IMR-90 (cell line): ENCODE data around the gene SLC6A7. TPM values are rescaled to one million over a fixed set of nuclear protein-coding genes. Genes with fewer than 3 reads are reported as not detected.

ENCODE experiments used
- ATAC-seq: fragments of 200-7000 bp; cut with Tn5 transposase; 2 replicates; pipeline ENCODE4 v1.9.1; 2020; ENCODE audit warnings: low read depth, mild to moderate bottlenecking, moderate library complexity
- BruUV-seq: library from RNA; stranded (reverse); fragments of 400-500 nt; replicated peaks from 2 replicates; lab custom pipeline; 2021; lab: Mats Ljungman, UMichigan
- CTCF ChIA-PET: fragments of 300-600 bp; formaldehyde crosslinking; extraction: SDS; loops from one replicate; lab custom pipeline; 2021; ENCODE audit warnings: antibody characterized with exemption; lab: Yijun Ruan, JAX
- POLR2A ChIA-PET: fragments of 300-600 bp; sonication (Branson Sonifier 250); formaldehyde crosslinking; loops from one replicate; lab custom pipeline; 2022; ENCODE audit warnings: antibody characterized with exemption; ENCODE audit not compliant: unreplicated experiment; lab: Charles Lee
- DNase-seq: peaks from one replicate; pipeline ENCODE4 v3.0.0; 2013
- H2AFZ ChIP-seq: replicated peaks from 2 replicates; pipeline ENCODE3; 2013; ENCODE audit warnings: low read length, mild to moderate bottlenecking; ENCODE audit not compliant: poor library complexity
- H2AK5ac ChIP-seq: 2 replicates; pipeline ENCODE4 v1.6.1; 2013; ENCODE audit warnings: low read depth, low read length, inconsistent platforms
- H2AK9ac ChIP-seq: replicated peaks from 2 replicates; pipeline ENCODE3; 2013; ENCODE audit warnings: mild to moderate bottlenecking, low read depth, low read length, moderate library complexity; ENCODE audit not compliant: poor library complexity
- H2BK120ac ChIP-seq: 2 replicates; pipeline ENCODE4 v1.6.1; 2013; ENCODE audit warnings: low read depth, low read length, inconsistent platforms
- H2BK15ac ChIP-seq: 3 replicates; pipeline ENCODE4 v1.6.1; 2013; ENCODE audit warnings: low read depth, low read length, inconsistent platforms
- H2BK20ac ChIP-seq: 2 replicates; pipeline ENCODE4 v1.6.1; 2013; ENCODE audit warnings: low read depth, mild to moderate bottlenecking, inconsistent platforms, low read length, moderate library complexity
- H2BK5ac ChIP-seq: 2 replicates; pipeline ENCODE4 v1.6.1; 2013; ENCODE audit warnings: mild to moderate bottlenecking, low read depth, low read length, inconsistent platforms; ENCODE audit not compliant: poor library complexity, severe bottlenecking
- H3K14ac ChIP-seq: replicated peaks from 2 replicates; pipeline ENCODE4 v1.6.1; 2013; ENCODE audit warnings: low read depth, low read length, inconsistent platforms
- H3K18ac ChIP-seq: 2 replicates; pipeline ENCODE4 v1.6.1; 2013; ENCODE audit warnings: low read depth, low read length, control low read depth
- H3K23ac ChIP-seq: 2 replicates; pipeline ENCODE4 v1.6.1; 2013; ENCODE audit warnings: low read depth, low read length, inconsistent platforms
- H3K27ac ChIP-seq: 2 replicates; pipeline ENCODE4 v1.5.1; 2013; ENCODE audit warnings: mild to moderate bottlenecking, control low read depth, low read length; ENCODE audit not compliant: insufficient read depth
- H3K27me3 ChIP-seq: 2 replicates; pipeline ENCODE4 v1.6.1; 2013; ENCODE audit warnings: low read length; ENCODE audit not compliant: control insufficient read depth, insufficient read depth
- H3K36me3 ChIP-seq: 2 replicates; pipeline ENCODE4 v1.6.1; 2013; ENCODE audit warnings: low read length, mixed read lengths; ENCODE audit not compliant: control insufficient read depth, insufficient read depth
- H3K4ac ChIP-seq: 2 replicates; pipeline ENCODE4 v1.6.1; 2013; ENCODE audit warnings: low read depth, low read length, inconsistent platforms
- H3K4me1 ChIP-seq: 2 replicates; pipeline ENCODE4 v1.6.1; 2013; ENCODE audit warnings: low read length, mixed read lengths; ENCODE audit not compliant: control insufficient read depth, insufficient read depth
- H3K4me2 ChIP-seq: 2 replicates; pipeline ENCODE4 v1.6.1; 2013; ENCODE audit warnings: low read depth, mild to moderate bottlenecking, control low read depth, low read length, moderate library complexity
- H3K4me3 ChIP-seq: 2 replicates; pipeline ENCODE4 v1.5.1; 2013; ENCODE audit warnings: low read depth, mild to moderate bottlenecking, control low read depth, low read length, moderate library complexity; ENCODE audit not compliant: insufficient read depth
- H3K56ac ChIP-seq: 2 replicates; pipeline ENCODE4 v1.6.1; 2013; ENCODE audit warnings: low read length, inconsistent platforms; ENCODE audit not compliant: insufficient read depth; ENCODE audit errors: extremely low read depth
- H3K79me1 ChIP-seq, 2 experiments: 2 replicates each; pipeline ENCODE4 v1.6.1; 2013; ENCODE audit warnings: low read length in 2 of 2, inconsistent platforms in 1 of 2, low read depth in 1 of 2
- H3K9ac ChIP-seq: 2 replicates; pipeline ENCODE4 v1.6.1; 2013; ENCODE audit warnings: low read depth, low read length, control low read depth
- H3K9me1 ChIP-seq: 2 replicates; pipeline ENCODE4 v1.6.1; 2013; ENCODE audit warnings: low read length, inconsistent platforms; ENCODE audit not compliant: insufficient read depth
- H3K9me3 ChIP-seq: 2 replicates; pipeline ENCODE4 v1.6.1; 2013; ENCODE audit warnings: low read length; ENCODE audit not compliant: control insufficient read depth, insufficient read depth
- H4K20me1 ChIP-seq: 2 replicates; pipeline ENCODE4 v1.6.1; 2013; ENCODE audit warnings: low read length, inconsistent platforms; ENCODE audit not compliant: insufficient read depth
- H4K5ac ChIP-seq: 2 replicates; pipeline ENCODE4 v1.6.1; 2013; ENCODE audit warnings: mild to moderate bottlenecking, low read depth, low read length, control low read depth
- H4K8ac ChIP-seq, 2 experiments: 2 replicates each; pipeline ENCODE4 v1.6.1; 2013; ENCODE audit warnings: low read depth in 2 of 2, low read length in 2 of 2, control low read depth in 1 of 2, inconsistent platforms in 1 of 2
- H4K91ac ChIP-seq: 2 replicates; pipeline ENCODE4 v1.6.1; 2013; ENCODE audit warnings: low read depth, low read length, inconsistent platforms; ENCODE audit not compliant: insufficient read depth
- BHLHE40 ChIP-seq: fragments of 150-350 bp; IDR thresholded peaks from 2 replicates; pipeline ENCODE4 v1.6.1; 2016; ENCODE audit warnings: mild to moderate bottlenecking, low read depth, low read length
- CEBPB ChIP-seq: IDR thresholded peaks from 2 replicates; pipeline ENCODE4 v1.6.1; 2012; ENCODE audit warnings: low read depth, low read length, improper control_type of control experiment
- CHD1 ChIP-seq: IDR thresholded peaks from 2 replicates; pipeline ENCODE4 v1.6.1; 2012; ENCODE audit warnings: low read depth, low read length, improper control_type of control experiment
- CTCF ChIP-seq: conservative IDR thresholded peaks from 2 replicates; pipeline ENCODE4 v1.5.1; 2012; ENCODE audit warnings: mild to moderate bottlenecking, low read depth, low read length, improper control_type of control experiment
- FOS ChIP-seq: fragments of 150-350 bp; IDR thresholded peaks from 2 replicates; pipeline ENCODE4 v1.6.1; 2016; ENCODE audit warnings: low read depth, low read length
- MAFK ChIP-seq: IDR thresholded peaks from 2 replicates; pipeline ENCODE4 v1.6.1; 2012; ENCODE audit warnings: low read depth, low read length, improper control_type of control experiment
- MAZ ChIP-seq: IDR thresholded peaks from 2 replicates; pipeline ENCODE4 v1.6.1; 2012; ENCODE audit warnings: low read depth, mild to moderate bottlenecking, low read length, improper control_type of control experiment, moderate library complexity, borderline replicate concordance
- MXI1 ChIP-seq: IDR thresholded peaks from 2 replicates; pipeline ENCODE4 v1.6.1; 2012; ENCODE audit warnings: low read depth, mild to moderate bottlenecking, low read length, moderate library complexity, borderline replicate concordance
- NFE2L2 ChIP-seq: fragments of 150-350 bp; IDR thresholded peaks from 2 replicates; pipeline ENCODE4 v1.6.1; 2016; ENCODE audit warnings: low read depth, mild to moderate bottlenecking, low read length
- POLR2A ChIP-seq: IDR thresholded peaks from 2 replicates; pipeline ENCODE4 v1.6.1; 2012; ENCODE audit warnings: mild to moderate bottlenecking, low read depth, low read length
- RAD21 ChIP-seq: IDR thresholded peaks from 2 replicates; pipeline ENCODE4 v1.6.1; 2012; ENCODE audit warnings: low read length, improper control_type of control experiment
- RCOR1 ChIP-seq: IDR thresholded peaks from 2 replicates; pipeline ENCODE4 v1.6.1; 2012; ENCODE audit warnings: mild to moderate bottlenecking, low read length, improper control_type of control experiment; ENCODE audit not compliant: insufficient replicate concordance
- RFX5 ChIP-seq: IDR thresholded peaks from 2 replicates; pipeline ENCODE4 v1.8.0; 2012; ENCODE audit warnings: low read depth, mild to moderate bottlenecking, low read length, moderate library complexity
- SMC3 ChIP-seq: fragments of 150-350 bp; IDR thresholded peaks from 2 replicates; pipeline ENCODE4 v1.6.1; 2016; ENCODE audit warnings: low read depth, mild to moderate bottlenecking, antibody characterized with exemption, low read length, moderate library complexity
- WGBS, 2 experiments: methylation state at CpG; one replicate each; pipeline versions ENCODE4 v1.1.5 to v1.1.7; 2013; ENCODE audit warnings: missing lambda C conversion rate in 2 of 2; ENCODE audit not compliant: insufficient read length in 1 of 2; ENCODE audit errors: extremely low coverage in 2 of 2; 5-methylcytosine and 5-hydroxymethylcytosine counted together
- dilution Hi-C: fragments of 300-500 bp; cut with HindIII; formaldehyde crosslinking; loops from one replicate; pipeline ENCODE4 v1.14.3; 2018; ENCODE audit warnings: low sequenced_read_pairs; ENCODE audit not compliant: unreplicated experiment
- in situ Hi-C: fragments of 300-500 bp; cut with MboI; formaldehyde crosslinking; loops from 3 replicates; pipeline ENCODE4 v1.14.3; 2019; ENCODE audit warnings: low sequenced_read_pairs, inconsistent platforms, mixed read lengths
- intact Hi-C: fragments of 100-400 bp; cut with micrococcal nuclease; formaldehyde crosslinking; loops from 2 replicates; pipeline ENCODE4 v1.10.0; 2022
- polyA plus RNA-seq, 3 experiments: library from polyadenylated mRNA; depleted of rRNA; stranded (reverse); fragments of >200 nt; gene quantifications; 2 replicates each; pipeline ENCODE4 v1.2.3, GENCODE V29; 2012; ENCODE audit warnings: low replicate concordance in 1 of 3
- total RNA-seq: library from RNA; depleted of rRNA; stranded (reverse); fragments of >200 nt; gene quantifications from 2 replicates; pipeline ENCODE4 v1.2.3, GENCODE V29; 2012
- TF ChIP-seq, protein P1 (sequence below): fragments of 150-350 bp; IDR thresholded peaks from 2 replicates; pipeline ENCODE4 v1.6.1; 2017; ENCODE audit warnings: mild to moderate bottlenecking, antibody characterized with exemption, low read length, low read depth
- TF ChIP-seq, protein P2 (sequence below): fragments of 150-350 bp; IDR thresholded peaks from 2 replicates; pipeline ENCODE4 v1.6.1; 2016; ENCODE audit warnings: low read depth, mild to moderate bottlenecking, low read length, moderate library complexity, borderline replicate concordance

SLC6A7 gene
- total and polyA plus RNA-seq, 2 of the 4 experiments (the other 2 are of a cell fraction), result under 0.01 TPM; not detected in 1

DNA sequence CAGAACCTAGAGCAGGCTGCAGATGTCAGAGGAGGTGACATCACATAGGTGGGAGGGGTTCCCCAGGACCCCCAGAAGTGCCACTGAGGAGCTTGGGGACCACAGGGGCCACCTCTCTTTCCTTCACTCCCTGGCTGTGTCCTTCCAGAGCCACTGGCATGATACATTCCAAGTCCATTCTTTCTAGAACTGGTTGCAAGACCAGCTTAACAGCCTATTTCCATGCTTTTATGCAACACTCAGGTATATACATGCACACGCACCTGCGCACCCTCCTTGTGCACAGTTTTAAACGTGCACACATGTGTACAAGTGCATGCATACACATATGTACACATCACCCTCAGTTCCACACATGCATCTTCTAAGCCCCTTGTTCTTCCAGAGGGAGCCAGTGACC lies 39.7 kb downstream of the SLC6A7 start:
- Histone ChIP-seq H3K79me1 (no peaks in the 10 kb centered on the region), H3K27ac (no peak overlapping the region), H3K14ac (no peak overlapping the region), H3K4me3 (no peak overlapping the region), H3K4me2 (no peak overlapping the region), H3K4me1 (peaks cover 2% of the 10 kb centered on the region; the same call in 1 of the 2 replicates), H3K36me3 (no peaks in the 10 kb centered on the region), H4K8ac (no peak overlapping the region), H3K18ac (no peak overlapping the region), H2BK15ac (no peak overlapping the region), H3K23ac (no peak overlapping the region), H4K91ac (no peak overlapping the region), H3K4ac (no peak overlapping the region), H4K5ac (no peak overlapping the region), H3K9ac (no peak overlapping the region), H2BK120ac (no peak overlapping the region), H3K9me3 (no peaks in the 10 kb centered on the region), H3K56ac (no peak overlapping the region), H4K20me1 (no peaks in the 10 kb centered on the region), H3K27me3 (no peaks in the 10 kb centered on the region; the same call in 1 of the 2 replicates), H2BK5ac (no peak overlapping the region), H2AFZ (no peak overlapping the region), H2AK5ac (no peak overlapping the region), H2AK9ac (no peak overlapping the region), H3K9me1 (peaks cover 7% of the 10 kb centered on the region), H2BK20ac (no peak overlapping the region)
- DNase-seq (no peak), ATAC-seq (no peak)
- no TSS peak for BruUV-seq
- intact Hi-C loops (no loop called here), dilution Hi-C loops (no loop called here), in situ Hi-C loops (no loop called here)
- ChIA-PET CTCF (interaction anchor here (1.3 kb wide), 1 partner anchor 207 kb away, joined by 3 read pairs; no protein-coding TSS in a partner anchor), POLR2A (no interaction called here)
- WGBS, 2 experiments, result 66% methylated on average over 3 of the region's 3 CpGs; no CpG with 5 or more reads in 1 of the 2 experiments
- no peak for TF ChIP-seq MAFK
- TF ChIP-seq RFX5, result no peak
- no peak for TF ChIP-seq CTCF
- TF ChIP-seq CHD1, result no peak
- TF ChIP-seq RAD21, result no peak
- TF ChIP-seq, protein P1, sequence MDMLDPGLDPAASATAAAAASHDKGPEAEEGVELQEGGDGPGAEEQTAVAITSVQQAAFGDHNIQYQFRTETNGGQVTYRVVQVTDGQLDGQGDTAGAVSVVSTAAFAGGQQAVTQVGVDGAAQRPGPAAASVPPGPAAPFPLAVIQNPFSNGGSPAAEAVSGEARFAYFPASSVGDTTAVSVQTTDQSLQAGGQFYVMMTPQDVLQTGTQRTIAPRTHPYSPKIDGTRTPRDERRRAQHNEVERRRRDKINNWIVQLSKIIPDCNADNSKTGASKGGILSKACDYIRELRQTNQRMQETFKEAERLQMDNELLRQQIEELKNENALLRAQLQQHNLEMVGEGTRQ, result no peak
- TF ChIP-seq, protein P2, sequence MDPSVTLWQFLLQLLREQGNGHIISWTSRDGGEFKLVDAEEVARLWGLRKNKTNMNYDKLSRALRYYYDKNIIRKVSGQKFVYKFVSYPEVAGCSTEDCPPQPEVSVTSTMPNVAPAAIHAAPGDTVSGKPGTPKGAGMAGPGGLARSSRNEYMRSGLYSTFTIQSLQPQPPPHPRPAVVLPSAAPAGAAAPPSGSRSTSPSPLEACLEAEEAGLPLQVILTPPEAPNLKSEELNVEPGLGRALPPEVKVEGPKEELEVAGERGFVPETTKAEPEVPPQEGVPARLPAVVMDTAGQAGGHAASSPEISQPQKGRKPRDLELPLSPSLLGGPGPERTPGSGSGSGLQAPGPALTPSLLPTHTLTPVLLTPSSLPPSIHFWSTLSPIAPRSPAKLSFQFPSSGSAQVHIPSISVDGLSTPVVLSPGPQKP, result no peak
- TF ChIP-seq NFE2L2, result no peak
- no peak for TF ChIP-seq POLR2A
- TF ChIP-seq RCOR1, result no peak
- no peak for TF ChIP-seq SMC3
- TF ChIP-seq BHLHE40, result no peak
- TF ChIP-seq CEBPB, result no peak
- no peak for TF ChIP-seq FOS
- TF ChIP-seq MAZ, result no peak
- TF ChIP-seq MXI1, result no peak
